ENCODE measurements around the gene MMP21.

The MMP21 gene

DNA sequence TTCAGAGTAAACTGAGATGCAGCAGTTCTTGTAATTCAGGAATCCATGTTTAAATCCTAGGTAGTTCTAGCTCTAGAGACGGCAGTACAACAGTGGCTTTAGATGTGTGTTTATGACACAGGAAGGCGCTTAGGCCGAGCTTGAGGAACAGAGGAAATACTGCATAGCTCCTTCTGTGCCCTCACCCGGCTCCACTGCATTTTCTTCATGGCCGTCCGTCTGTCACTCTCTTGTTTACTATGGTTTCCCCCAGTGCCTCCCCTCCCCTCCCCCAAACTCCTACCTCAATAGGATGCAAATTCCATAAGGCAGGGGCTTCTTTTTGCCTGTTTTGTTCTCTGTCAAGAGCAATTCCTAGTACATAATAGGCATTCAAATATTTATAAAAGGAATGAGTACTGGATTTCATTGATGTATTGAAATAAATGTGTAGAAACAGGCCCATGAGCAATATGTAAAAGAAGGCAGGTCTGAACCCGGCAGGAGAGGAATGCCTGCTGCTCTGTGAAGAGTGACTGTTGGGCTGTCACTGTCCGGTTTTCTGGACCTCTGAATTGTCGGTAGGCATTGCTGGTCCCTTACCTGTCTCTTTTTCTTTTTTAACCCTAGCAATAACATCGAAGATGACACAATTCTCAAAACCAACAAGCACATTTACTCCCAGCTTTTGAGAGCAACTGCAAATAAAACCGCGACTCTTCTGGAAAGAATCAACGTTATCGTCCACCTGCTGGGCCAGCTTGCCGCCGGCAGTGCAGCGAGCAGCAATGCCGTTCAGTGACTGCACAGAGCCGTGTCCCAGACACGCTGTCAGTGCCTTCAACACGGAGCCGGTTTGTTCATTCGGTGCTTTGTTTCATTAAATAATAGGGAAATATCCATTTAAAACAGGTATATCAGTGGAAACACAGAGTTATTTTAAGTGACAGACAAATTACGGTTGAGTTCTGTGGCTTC, 12.7 kb downstream of the MMP21 start:
- no peak for DNase-seq (ENCODE audit: low read depth)

DNA sequence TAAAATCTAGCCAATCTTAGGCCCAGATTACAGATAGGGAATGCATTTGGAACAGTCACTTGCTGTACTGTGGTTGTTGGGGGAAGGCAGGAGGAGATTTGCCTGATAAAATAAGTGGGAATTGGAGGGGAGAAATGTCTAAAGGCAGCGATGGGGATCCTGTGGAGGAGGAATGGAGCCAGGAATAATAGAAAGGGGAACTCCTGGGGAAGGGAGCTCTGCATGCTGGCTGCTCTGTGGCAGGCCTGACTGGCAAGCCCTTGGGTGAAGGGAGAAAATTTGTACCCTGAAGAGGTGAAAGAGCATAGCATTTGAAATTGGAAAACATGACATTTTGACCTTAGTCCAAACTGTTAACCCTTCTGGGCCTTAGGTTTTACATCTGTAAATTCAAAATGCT, 13.7 kb downstream of the MMP21 start:
- no peak for DNase-seq (ENCODE audit: low read depth)

- DNase-seq (ENCODE audit: low read depth): no peak
Observed at GRCh38 chr10:125757742-125758141, 17.9 kb downstream of the MMP21 start.

DNA sequence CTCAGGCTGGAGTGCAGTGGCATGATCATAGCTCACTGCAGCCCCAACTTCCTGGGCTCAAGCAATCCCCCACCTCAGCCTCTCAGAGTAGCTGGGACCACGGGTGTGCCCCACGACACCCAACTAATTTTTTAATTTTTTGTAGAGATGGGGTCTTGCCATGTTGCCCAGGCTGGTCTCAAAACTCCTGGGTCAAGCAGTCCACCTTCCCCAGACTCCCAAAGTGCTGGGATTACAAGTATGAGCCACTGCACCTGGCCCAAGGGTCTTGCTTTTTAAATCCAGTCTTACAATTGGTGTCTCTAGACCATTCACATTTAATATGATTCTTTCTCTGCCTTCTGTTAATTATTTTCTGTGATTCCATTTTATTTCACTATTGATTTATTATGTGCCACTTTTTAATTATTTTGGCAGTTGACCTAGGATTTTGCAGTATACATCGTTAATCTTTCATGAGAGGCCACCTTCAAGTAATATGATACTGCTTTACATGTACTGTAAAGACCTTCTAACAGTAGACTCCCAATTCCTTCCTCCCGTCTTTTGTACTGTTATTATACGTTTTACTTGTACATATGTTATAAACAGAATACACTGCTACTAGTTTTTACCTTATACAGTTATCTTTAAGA, 18.7 kb downstream of the MMP21 start:
- DNase-seq (ENCODE audit: low read depth): no peak

DNA sequence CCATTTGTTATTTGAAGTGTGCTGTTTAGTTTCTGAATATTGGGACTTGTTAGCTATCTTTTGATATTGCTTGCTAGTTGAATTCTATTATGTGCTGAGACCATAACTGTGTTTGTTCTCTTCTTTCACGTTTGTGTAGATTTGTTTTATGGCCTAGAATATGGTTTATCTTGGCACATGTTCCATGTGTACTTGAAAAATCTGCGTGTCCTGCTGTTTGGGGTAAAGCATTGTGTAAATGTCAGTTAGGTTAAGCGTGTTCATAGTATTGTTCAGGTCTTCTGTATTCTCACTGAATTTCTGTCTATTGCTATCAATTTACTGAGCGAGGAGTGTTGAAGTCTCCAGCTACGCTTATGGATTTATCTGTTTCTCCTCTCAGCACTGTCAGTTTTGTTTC, 19.4 kb downstream of the MMP21 start:
- DNase-seq (ENCODE audit: low read depth): no peak

- no peak for DNase-seq (ENCODE audit: low read depth)
Observed at GRCh38 chr10:125747417-125747816, 28.2 kb downstream of the MMP21 start.

GRCh38 chr10:125744909-125745308, 30.7 kb downstream of the MMP21 start:
- no peak for DNase-seq (ENCODE audit: low read depth)

DNA sequence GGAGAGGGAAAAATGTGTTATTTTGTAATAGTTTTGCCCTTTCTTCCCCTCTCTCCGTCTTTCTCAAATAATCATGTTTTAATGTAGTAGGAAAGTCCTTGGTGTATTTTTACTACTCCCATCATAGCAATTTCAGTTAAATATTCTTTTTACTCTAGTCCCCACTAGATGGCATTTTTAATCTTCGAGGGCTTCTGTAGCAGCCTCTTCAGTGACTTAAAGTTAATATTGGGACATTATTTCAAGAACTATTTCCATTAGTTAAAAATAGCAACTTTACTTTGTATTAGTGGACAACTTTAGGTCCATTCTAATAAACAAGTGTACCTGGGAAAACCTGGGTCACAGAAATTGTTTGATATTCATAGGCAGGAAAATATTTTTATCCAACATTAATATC, 33.2 kb downstream of the MMP21 start:
- DNase-seq (ENCODE audit: low read depth): no peak

GRCh38 chr10:125739994-125740679, 35.5 kb downstream of the MMP21 start:
- no peak for DNase-seq (ENCODE audit: low read depth)

DNA sequence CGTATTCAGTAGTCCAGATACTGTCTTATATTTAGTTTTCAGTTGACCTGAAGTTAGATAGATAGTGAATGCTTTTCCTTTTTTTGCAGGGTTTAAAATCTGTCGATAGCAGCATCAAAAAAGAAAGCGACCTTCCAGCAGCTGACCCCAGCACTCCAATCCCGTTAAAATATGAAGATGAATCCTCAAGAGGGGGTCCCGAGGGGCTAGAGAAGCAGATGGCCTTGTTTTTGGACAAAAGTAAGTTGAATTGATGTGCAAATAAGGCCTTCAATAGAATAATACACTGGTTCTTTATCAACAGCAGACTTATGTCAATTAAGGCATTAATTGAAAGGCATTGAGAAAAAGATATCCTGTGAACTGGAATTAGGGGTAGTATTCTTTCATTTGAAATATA, 37.4 kb downstream of the MMP21 start:
- no peak for DNase-seq (ENCODE audit: low read depth)

DNA sequence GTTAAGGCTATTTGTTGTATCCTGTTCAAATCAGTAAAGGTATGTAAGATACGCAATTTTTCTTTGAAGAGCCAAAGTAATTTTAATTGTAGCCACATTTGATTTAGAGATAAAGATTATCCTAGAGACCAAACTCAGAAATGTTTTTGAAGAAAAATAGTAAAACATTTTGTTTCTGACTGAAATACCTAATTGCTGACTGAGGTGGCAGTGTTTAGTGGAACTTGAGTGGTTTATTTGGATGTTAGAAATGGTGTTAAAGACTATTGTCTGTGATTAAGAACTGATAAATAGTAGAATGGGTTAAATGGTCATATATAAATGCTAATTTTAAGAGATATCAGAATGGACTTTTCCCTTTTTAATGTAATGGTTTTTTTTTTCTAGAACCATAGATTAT, 40.8 kb downstream of the MMP21 start:
- no peak for DNase-seq (ENCODE audit: low read depth)

DNA sequence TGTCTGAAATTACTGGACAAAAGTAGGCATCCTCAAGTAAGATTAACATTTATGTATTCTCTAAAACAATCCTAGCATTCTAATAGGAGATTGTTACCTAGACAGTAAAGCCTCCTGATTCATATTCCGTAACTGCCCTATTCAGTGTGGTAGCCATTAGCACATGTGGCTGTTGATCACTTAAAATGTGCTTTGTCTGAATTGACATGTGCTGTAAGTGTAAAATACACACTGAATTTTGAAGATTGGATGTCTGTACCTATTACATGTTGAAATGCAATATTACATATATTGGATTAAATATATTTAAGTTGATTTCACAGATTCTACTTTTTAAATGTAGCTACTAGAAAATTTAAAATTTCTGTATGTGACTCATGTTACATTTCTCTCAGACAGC, 41.5 kb downstream of the MMP21 start:
- DNase-seq (ENCODE audit: low read depth): no peak

- no peak for DNase-seq (ENCODE audit: low read depth)
Observed at GRCh38 chr10:125727436-125727835, 48.2 kb downstream of the MMP21 start.

DNA sequence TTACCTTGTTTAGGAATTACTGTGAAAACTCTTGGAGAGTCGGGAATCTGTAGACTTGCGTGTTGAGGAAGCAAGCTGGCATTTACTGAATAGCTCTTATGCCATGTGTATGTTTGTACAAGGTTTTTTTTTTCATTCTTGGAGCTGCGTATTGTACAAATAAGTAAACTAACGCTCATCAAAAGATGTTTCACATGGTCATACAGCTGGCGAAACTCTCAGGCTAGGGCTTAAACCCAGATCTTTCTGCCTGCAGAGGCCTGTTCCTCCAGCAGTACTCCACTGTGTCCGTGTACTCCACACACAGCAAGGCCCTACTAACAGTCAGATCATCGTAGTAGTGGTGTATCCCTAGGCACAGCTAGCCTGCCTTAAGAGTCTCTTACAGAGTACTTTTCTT, 48.7 kb downstream of the MMP21 start:
- no peak for DNase-seq (ENCODE audit: low read depth)

DNA sequence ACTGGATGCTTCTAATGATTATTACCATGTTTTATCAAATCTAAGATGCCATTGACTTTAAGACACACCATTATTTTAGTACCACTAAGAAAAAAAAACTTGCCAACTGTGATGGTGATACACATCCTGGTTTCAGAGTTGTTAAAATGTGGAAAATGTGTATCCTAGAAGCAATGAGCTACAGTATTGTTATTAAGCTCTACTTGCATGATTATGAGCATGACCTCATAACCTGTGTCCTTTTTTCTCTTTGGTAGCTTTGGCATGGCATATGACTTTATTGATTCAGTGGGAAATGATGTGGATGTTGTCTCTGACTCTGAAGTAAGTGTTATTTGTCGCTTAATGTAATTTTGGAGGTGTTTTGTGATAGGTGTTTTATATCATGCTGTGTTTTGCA, 52.8 kb downstream of the MMP21 start:
- DNase-seq (ENCODE audit: low read depth): no peak

- DNase-seq (ENCODE audit: low read depth): no peak
Observed at GRCh38 chr10:125721035-125721434, 54.6 kb downstream of the MMP21 start.

GRCh38 chr10:125720002-125720382, 55.6 kb downstream of the MMP21 start:
- no peak for DNase-seq (ENCODE audit: low read depth)

DNA sequence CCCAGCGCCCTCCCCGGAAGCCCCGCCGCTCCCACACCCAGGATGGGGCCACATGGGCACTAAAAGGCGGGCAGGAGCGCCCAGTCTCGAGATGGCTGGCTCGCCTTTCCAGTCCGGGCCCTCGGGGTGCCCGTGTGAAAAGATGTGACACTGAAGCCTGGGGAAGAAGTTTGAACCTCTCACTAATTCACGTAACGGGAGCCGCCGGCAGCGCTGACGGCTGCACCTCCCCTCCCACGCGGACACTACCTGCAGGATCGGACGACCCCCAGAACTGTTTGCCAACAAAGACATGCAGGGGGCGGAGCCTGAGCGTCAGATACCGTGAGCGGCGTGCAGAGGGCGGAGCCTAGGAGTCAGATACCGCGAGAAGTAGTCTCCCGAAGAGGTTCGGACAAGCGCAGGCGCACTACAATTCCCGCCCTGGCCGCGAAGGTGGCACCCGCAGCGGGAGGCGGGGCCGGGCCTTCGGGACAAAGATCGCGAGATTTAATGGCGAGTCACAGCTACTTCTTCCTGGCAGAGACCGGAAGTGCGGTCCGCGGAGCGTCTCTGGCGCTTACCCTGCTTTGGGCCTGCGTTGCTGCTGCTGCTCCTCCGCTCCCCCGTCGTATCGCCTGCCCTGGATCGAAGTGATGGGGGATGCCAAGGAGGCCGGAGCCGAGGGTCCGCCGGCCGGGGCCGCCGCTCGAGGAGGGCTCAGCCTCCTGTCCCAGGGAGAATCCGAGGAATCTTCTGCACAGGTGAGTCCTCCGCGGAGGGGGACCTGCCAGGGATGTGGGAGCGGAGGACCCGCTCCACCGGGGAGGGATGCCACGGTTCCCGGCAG, 56.2 kb downstream of the MMP21 start, which contains the start of gene EDRF1:
TSS of gene EDRF1 (plus strand) at position 537 of the 829 bp plus-strand sequence. CDS start at position 636, 99 bp downstream.
- peak; percentile 84 for DNase-seq (ENCODE audit: low read depth)

All from HS-27A (cell line).